IPS-15b (cell line): ENCODE results near the gene CLUH.
"Not testable (repeated sequence)": the region's sequence is repeated elsewhere in the genome, so short reads cannot be mapped to it uniquely, and the experiment has no call there.

Experiments
- H3K27me3 ChIP-seq: one replicate; pipeline ENCODE4 v1.6.1; 2013; ENCODE audit warnings: low read length; ENCODE audit not compliant: control insufficient read depth, insufficient read depth
- H3K36me3 ChIP-seq: one replicate; pipeline ENCODE4 v1.6.1; 2013; ENCODE audit warnings: low read length; ENCODE audit not compliant: control insufficient read depth, insufficient read depth
- H3K4me1 ChIP-seq: one replicate; pipeline ENCODE4 v1.6.1; 2013; ENCODE audit warnings: mild to moderate bottlenecking, low read length; ENCODE audit not compliant: control insufficient read depth, insufficient read depth
- H3K4me3 ChIP-seq: one replicate; pipeline ENCODE4 v1.5.1; 2013; ENCODE audit warnings: low read depth, low read length
- H3K9ac ChIP-seq: one replicate; pipeline ENCODE4 v1.6.1; 2013; ENCODE audit warnings: low read depth, mild to moderate bottlenecking, low read length
- H3K9me3 ChIP-seq: one replicate; pipeline ENCODE4 v1.6.1; 2013; ENCODE audit warnings: mild to moderate bottlenecking, low read length; ENCODE audit not compliant: control insufficient read depth, insufficient read depth

CLUH gene

GRCh38 chr17:2656283-2656682 is 55.3 kb downstream of the CLUH start:
- Histone ChIP-seq H3K4me3 (no peak overlapping the region), H3K36me3 (no peaks in the 10 kb centered on the region), H3K9ac (no peak overlapping the region), H3K9me3 (no peaks in the 10 kb centered on the region), H3K27me3 (no peaks in the 10 kb centered on the region), H3K4me1 (no peaks in the 10 kb centered on the region)

DNA sequence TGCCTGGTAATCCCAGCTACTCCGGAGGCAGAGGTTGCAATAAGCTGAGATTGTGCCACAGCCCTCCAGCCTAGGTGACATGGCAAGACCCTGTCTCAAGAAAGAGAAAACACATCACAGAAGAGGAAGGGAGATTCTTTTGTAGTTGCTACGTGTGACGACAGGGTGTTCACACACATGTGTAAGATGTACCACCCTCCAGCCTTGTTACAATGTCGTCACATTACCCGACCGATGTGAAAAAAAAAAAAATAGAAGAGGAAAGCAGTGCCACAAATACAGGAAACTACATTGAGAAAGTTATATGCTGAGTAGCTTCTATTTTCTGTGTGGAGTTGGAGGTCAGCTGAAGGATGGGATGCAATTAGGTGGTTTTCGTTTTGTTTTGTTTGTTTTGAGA is 56.0 kb downstream of the CLUH start:
- H3K4me1 ChIP-seq: no peaks in the 10 kb centered on the region
- H3K27me3 ChIP-seq: no peaks in the 10 kb centered on the region
- H3K36me3 ChIP-seq: no peaks in the 10 kb centered on the region
- no peak overlapping the region for H3K4me3 ChIP-seq
- H3K9me3 ChIP-seq: no peaks in the 10 kb centered on the region
- H3K9ac ChIP-seq: no peak overlapping the region

DNA sequence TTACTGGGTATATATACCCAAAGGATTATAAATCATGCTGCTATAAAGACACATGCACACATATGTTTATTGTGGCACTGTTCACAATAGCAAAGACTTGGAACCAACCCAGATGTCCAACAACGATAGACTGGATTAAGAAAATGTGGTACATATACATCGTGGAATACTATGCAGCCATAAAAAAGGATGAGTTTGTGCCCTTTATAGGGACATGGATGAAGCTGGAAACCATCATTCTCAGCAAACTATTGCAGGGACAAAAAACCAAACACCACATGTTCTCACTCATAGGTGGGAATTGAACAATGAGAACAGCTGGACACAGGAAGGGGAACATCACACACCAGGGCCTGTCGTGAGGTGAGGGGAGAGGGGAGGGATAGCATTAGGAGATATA is 58.7 kb downstream of the CLUH start:
- H3K36me3 ChIP-seq, H3K27me3 ChIP-seq, H3K9ac ChIP-seq, H3K4me1 ChIP-seq, H3K4me3 ChIP-seq, H3K9me3 ChIP-seq: not testable (repeated sequence)

- no peaks in the 10 kb centered on the region for H3K4me1 ChIP-seq
- peaks cover 2% of the 10 kb centered on the region for H3K36me3 ChIP-seq
- no peaks in the 10 kb centered on the region for H3K27me3 ChIP-seq
- no peak overlapping the region for H3K4me3 ChIP-seq
- no peak overlapping the region for H3K9ac ChIP-seq
- no peaks in the 10 kb centered on the region for H3K9me3 ChIP-seq
Measured at GRCh38 chr17:2649191-2649590, 62.4 kb downstream of the CLUH start.

- Histone ChIP-seq H3K27me3 (no peaks in the 10 kb centered on the region), H3K4me3 (no peak overlapping the region), H3K4me1 (no peaks in the 10 kb centered on the region), H3K36me3 (peaks cover 2% of the 10 kb centered on the region), H3K9me3 (no peaks in the 10 kb centered on the region), H3K9ac (no peak overlapping the region)
Measured at GRCh38 chr17:2647957-2648356, 63.6 kb downstream of the CLUH start.

- Histone ChIP-seq H3K9me3 (no peaks in the 10 kb centered on the region), H3K4me3 (no peak overlapping the region), H3K36me3 (peaks cover 2% of the 10 kb centered on the region)
Measured at GRCh38 chr17:2644971-2645370, 66.6 kb downstream of the CLUH start.

More at GRCh38 chr17:2644971-2645370, 66.6 kb downstream of the CLUH start:
- H3K27me3 ChIP-seq: no peaks in the 10 kb centered on the region
- H3K9ac ChIP-seq: no peak overlapping the region
- no peaks in the 10 kb centered on the region for H3K4me1 ChIP-seq
